Nephron (organoid): ENCODE results near the gene ADCY10.
"Not testable (repeated sequence)": the region's sequence is repeated elsewhere in the genome, so short reads cannot be mapped to it uniquely, and the experiment has no call there.

Experiments used
- H3K27ac Mint-ChIP-seq, 3 experiments: 2 replicates each; pipeline ENCODE4 v1.8.0; 2020; ENCODE audit warnings: mixed read lengths in 3 of 3, mild to moderate bottlenecking in 2 of 3, moderate library complexity in 1 of 3
- H3K27me3 Mint-ChIP-seq: 2 replicates; pipeline ENCODE4 v1.8.0; 2021; ENCODE audit warnings: low read depth, mild to moderate bottlenecking, moderate library complexity, mixed read lengths
- H3K36me3 Mint-ChIP-seq: 2 replicates; pipeline ENCODE4 v1.8.0; 2020; ENCODE audit warnings: low read depth, mixed read lengths
- H3K4me1 Mint-ChIP-seq: 2 replicates; pipeline ENCODE4 v1.8.0; 2020; ENCODE audit warnings: mixed read lengths
- H3K4me3 Mint-ChIP-seq, 3 experiments: 2 replicates each; pipeline ENCODE4 v1.8.0; 2020; ENCODE audit warnings: mild to moderate bottlenecking in 3 of 3, mixed read lengths in 3 of 3, moderate library complexity in 2 of 3
- H3K9me3 Mint-ChIP-seq: 2 replicates; pipeline ENCODE4 v1.8.0; 2020; ENCODE audit warnings: mixed read lengths
- TF ChIP-seq, protein P1 (sequence below), 3 experiments: fragments of 200-600 bp; sonication (generic); IDR thresholded peaks; one replicate each; pipeline ENCODE4 v1.5.0; 2021; ENCODE audit warnings: antibody characterized with exemption in 3 of 3; ENCODE audit not compliant: unreplicated experiment in 3 of 3

The ADCY10 gene

DNA sequence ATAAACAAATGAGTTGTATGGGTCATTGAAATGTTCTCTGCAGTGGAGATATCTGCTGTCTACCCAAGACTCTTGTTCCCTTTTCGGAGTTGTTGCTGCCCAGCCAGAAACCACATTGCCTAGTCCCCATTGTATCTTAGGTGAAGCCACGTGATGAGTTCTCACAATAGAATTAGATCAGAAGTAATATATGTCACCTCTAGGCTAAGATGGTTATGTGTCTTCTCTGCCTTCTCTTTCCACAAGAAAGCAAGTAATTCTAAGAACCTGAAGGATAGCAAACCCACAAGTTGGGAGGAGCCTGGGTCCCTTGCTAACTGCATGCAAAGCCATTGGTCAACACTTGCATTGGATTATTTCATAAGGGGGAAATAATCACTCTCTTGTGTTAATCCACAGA, 76.6 kb downstream of the ADCY10 start:
- no peaks in the 10 kb centered on the region for H3K36me3 Mint-ChIP-seq
- no peaks in the 10 kb centered on the region for H3K4me1 Mint-ChIP-seq
- no peak overlapping the region for H3K4me3 Mint-ChIP-seq
- TF ChIP-seq, protein P1, sequence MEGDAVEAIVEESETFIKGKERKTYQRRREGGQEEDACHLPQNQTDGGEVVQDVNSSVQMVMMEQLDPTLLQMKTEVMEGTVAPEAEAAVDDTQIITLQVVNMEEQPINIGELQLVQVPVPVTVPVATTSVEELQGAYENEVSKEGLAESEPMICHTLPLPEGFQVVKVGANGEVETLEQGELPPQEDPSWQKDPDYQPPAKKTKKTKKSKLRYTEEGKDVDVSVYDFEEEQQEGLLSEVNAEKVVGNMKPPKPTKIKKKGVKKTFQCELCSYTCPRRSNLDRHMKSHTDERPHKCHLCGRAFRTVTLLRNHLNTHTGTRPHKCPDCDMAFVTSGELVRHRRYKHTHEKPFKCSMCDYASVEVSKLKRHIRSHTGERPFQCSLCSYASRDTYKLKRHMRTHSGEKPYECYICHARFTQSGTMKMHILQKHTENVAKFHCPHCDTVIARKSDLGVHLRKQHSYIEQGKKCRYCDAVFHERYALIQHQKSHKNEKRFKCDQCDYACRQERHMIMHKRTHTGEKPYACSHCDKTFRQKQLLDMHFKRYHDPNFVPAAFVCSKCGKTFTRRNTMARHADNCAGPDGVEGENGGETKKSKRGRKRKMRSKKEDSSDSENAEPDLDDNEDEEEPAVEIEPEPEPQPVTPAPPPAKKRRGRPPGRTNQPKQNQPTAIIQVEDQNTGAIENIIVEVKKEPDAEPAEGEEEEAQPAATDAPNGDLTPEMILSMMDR (IDR thresholded peaks at IDR 0.05; ENCODE audit: unreplicated experiment in 3 of 3) = no peak
- H3K27me3 Mint-ChIP-seq = no peaks in the 10 kb centered on the region
- H3K27ac Mint-ChIP-seq = no peak overlapping the region
- no peaks in the 10 kb centered on the region for H3K9me3 Mint-ChIP-seq

- peaks cover under 1% of the 10 kb centered on the region for H3K27me3 Mint-ChIP-seq
- H3K4me3 Mint-ChIP-seq = no peak overlapping the region
- H3K9me3 Mint-ChIP-seq = no peaks in the 10 kb centered on the region
- H3K27ac Mint-ChIP-seq = no peak overlapping the region
- TF ChIP-seq, protein P1 (IDR thresholded peaks at IDR 0.05; ENCODE audit: unreplicated experiment in 3 of 3) = no peak
- no peaks in the 10 kb centered on the region for H3K36me3 Mint-ChIP-seq
- H3K4me1 Mint-ChIP-seq = no peaks in the 10 kb centered on the region
Observed at GRCh38 chr1:167836197-167836596, 77.7 kb downstream of the ADCY10 start.

GRCh38 chr1:167833904-167834303, 80.0 kb downstream of the ADCY10 start:
- H3K27me3 Mint-ChIP-seq = peaks cover 6% of the 10 kb centered on the region
- no peaks in the 10 kb centered on the region for H3K9me3 Mint-ChIP-seq
- H3K4me1 Mint-ChIP-seq = no peaks in the 10 kb centered on the region
- TF ChIP-seq, protein P1 (IDR thresholded peaks at IDR 0.05; ENCODE audit: unreplicated experiment in 3 of 3) = no peak
- H3K4me3 Mint-ChIP-seq = no peak overlapping the region
- H3K27ac Mint-ChIP-seq = no peak overlapping the region
- H3K36me3 Mint-ChIP-seq = no peaks in the 10 kb centered on the region

- Mint-ChIP-seq H3K4me3 (no peak overlapping the region), H3K9me3 (no peaks in the 10 kb centered on the region), H3K4me1 (no peaks in the 10 kb centered on the region), H3K27ac (no peak overlapping the region), H3K36me3 (no peaks in the 10 kb centered on the region), H3K27me3 (peaks cover 6% of the 10 kb centered on the region)
- TF ChIP-seq, protein P1 (IDR thresholded peaks at IDR 0.05; ENCODE audit: unreplicated experiment in 3 of 3) = no peak
Observed at GRCh38 chr1:167832693-167833092, 81.2 kb downstream of the ADCY10 start.

DNA sequence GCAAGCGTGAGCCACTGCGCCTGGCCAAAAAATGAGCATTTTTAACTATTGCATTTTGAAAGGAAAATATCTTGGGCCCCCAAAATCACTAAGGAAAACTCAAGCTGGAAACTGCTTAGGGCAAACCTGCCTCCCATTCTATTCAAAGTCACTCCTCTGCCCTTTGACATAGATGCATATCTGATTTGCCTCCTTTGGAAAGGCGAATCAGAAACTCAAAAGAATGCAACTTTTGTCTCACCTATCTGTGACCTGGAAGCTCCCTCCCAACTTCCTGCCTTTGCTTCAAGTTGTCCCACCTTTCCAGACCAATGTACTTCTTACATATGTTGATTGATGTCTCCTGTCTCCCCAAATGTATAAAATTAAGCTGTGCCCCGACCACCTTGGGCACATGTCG, 83.3 kb downstream of the ADCY10 start:
- not testable (repeated sequence) for H3K27ac Mint-ChIP-seq, H3K9me3 Mint-ChIP-seq, H3K4me3 Mint-ChIP-seq, H3K4me1 Mint-ChIP-seq, H3K27me3 Mint-ChIP-seq, H3K36me3 Mint-ChIP-seq

- no peak overlapping the region for H3K4me3 Mint-ChIP-seq
- H3K27ac Mint-ChIP-seq = no peak overlapping the region
- H3K27me3 Mint-ChIP-seq = peaks cover 6% of the 10 kb centered on the region
- no peaks in the 10 kb centered on the region for H3K4me1 Mint-ChIP-seq
- no peaks in the 10 kb centered on the region for H3K9me3 Mint-ChIP-seq
- no peaks in the 10 kb centered on the region for H3K36me3 Mint-ChIP-seq
- TF ChIP-seq, protein P1 (IDR thresholded peaks at IDR 0.05; ENCODE audit: unreplicated experiment in 3 of 3) = no peak
Observed at GRCh38 chr1:167829868-167830267, 84.1 kb downstream of the ADCY10 start.
